Sigmoid colon (tissue), 7 donors: ENCODE results near the gene CABLES1. TPM values are rescaled to one million over a fixed set of nuclear protein-coding genes. Genes with fewer than 3 reads are reported as not detected.
A peak's percentile ranks its signal among the peaks of the same experiment; 100 is the strongest.
"Not testable (repeated sequence)": the region's sequence is repeated elsewhere in the genome, so short reads cannot be mapped to it uniquely, and the experiment has no call there.

Source experiments
- DNase-seq: peaks from one replicate; pipeline ENCODE4 v3.0.0-alpha.2; 2019
- H3K27ac ChIP-seq, 4 donors: fragments of 200-600 bp; sonication (generic); one replicate each; pipeline ENCODE4 v1.5.1; 2016 to 2019; ENCODE audit warnings: mild to moderate bottlenecking in 1 of 4
- H3K27me3 ChIP-seq, 3 donors: fragments of 200-600 bp; sonication (generic); one replicate each; pipeline ENCODE4 v1.5.1; 2019; ENCODE audit warnings: mild to moderate bottlenecking in 1 of 3
- H3K36me3 ChIP-seq, 4 donors: fragments of 200-600 bp; sonication (generic); one replicate each; pipeline ENCODE4 v1.5.1; 2016 to 2019
- H3K4me1 ChIP-seq, 4 donors: fragments of 200-600 bp; sonication (generic); one replicate each; pipeline ENCODE4 v1.5.1; 2017 to 2019
- H3K4me3 ChIP-seq, 4 donors: fragments of 200-600 bp; sonication (generic); one replicate each; pipeline ENCODE4 v1.5.1; 2017 to 2019; ENCODE audit warnings: mild to moderate bottlenecking in 2 of 4, moderate library complexity in 1 of 4
- H3K9me3 ChIP-seq, 4 donors: fragments of 200-600 bp in 3 of 4; sonication (generic) in 3 of 4; one replicate each; pipeline versions ENCODE4 v1.5.1 to v1.6.1; 2013 to 2019
- CTCF ChIP-seq, 4 experiments: fragments of 450-650 bp in 3 of 4; fragments of 200-600 bp in 1 of 4; IDR thresholded peaks; one replicate each; pipeline ENCODE4 v1.5.1; 2016 to 2019; ENCODE audit warnings: antibody characterized with exemption in 4 of 4, mild to moderate bottlenecking in 3 of 4, moderate library complexity in 2 of 4
- EP300 ChIP-seq, 4 donors: sonication (generic); formaldehyde crosslinking; IDR thresholded peaks; one replicate each; pipeline ENCODE4 v1.6.1; 2017; ENCODE audit warnings: antibody characterized with exemption in 4 of 4
- POLR2A ChIP-seq, 2 donors: fragments of 450-650 bp; IDR thresholded peaks; one replicate each; pipeline ENCODE4 v1.6.1; 2016; ENCODE audit warnings: antibody characterized with exemption in 2 of 2, mild to moderate bottlenecking in 2 of 2, moderate library complexity in 2 of 2
- POLR2AphosphoS5 ChIP-seq, 4 donors: sonication (generic); formaldehyde crosslinking; IDR thresholded peaks; one replicate each; pipeline ENCODE4 v1.6.1; 2017; ENCODE audit warnings: antibody characterized with exemption in 4 of 4
- WGBS, 2 donors: extraction: QIAGEN DNeasy Blood & Tissue Kit; methylation state at CpG; one replicate each; pipeline ENCODE4 v1.1.7; 2013; 5-methylcytosine and 5-hydroxymethylcytosine counted together
- intact Hi-C: fragments of 100-400 bp; cut with DNase I; formaldehyde crosslinking; loops from one replicate; pipeline ENCODE4 v1.15.1; 2023
- polyA plus RNA-seq, 3 donors: library from polyadenylated mRNA; stranded (reverse); fragments of 200-250 nt; gene quantifications; one replicate each; pipeline ENCODE4 v1.2.3, GENCODE V29; 2013
- total RNA-seq, 4 donors: library from RNA; depleted of rRNA; stranded (reverse); fragments of >200 nt; gene quantifications; one replicate each; pipeline ENCODE4 v1.1.0, GENCODE V29; 2016
- donor health status: healthy with polysubstance abuse.
- donor health status: Bipolar disorder and iron deficiency.
- donor health status: healthy.

The CABLES1 gene, protein sequence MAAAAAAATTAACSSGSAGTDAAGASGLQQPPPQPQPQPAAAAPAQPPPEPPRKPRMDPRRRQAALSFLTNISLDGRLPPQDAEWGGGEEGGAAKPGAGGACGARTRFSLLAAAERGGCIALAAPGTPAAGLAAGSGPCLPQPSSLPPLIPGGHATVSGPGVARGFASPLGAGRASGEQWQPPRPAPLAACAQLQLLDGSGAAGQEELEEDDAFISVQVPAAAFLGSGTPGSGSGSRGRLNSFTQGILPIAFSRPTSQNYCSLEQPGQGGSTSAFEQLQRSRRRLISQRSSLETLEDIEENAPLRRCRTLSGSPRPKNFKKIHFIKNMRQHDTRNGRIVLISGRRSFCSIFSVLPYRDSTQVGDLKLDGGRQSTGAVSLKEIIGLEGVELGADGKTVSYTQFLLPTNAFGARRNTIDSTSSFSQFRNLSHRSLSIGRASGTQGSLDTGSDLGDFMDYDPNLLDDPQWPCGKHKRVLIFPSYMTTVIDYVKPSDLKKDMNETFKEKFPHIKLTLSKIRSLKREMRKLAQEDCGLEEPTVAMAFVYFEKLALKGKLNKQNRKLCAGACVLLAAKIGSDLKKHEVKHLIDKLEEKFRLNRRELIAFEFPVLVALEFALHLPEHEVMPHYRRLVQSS
- 1 to 10 TPM; 1.9 to 4.3 (median 3.8) TPM for total RNA-seq
- polyA plus RNA-seq, result 1 to 10 TPM; 3.5 to 7.2 (median 5.1) TPM

DNA sequence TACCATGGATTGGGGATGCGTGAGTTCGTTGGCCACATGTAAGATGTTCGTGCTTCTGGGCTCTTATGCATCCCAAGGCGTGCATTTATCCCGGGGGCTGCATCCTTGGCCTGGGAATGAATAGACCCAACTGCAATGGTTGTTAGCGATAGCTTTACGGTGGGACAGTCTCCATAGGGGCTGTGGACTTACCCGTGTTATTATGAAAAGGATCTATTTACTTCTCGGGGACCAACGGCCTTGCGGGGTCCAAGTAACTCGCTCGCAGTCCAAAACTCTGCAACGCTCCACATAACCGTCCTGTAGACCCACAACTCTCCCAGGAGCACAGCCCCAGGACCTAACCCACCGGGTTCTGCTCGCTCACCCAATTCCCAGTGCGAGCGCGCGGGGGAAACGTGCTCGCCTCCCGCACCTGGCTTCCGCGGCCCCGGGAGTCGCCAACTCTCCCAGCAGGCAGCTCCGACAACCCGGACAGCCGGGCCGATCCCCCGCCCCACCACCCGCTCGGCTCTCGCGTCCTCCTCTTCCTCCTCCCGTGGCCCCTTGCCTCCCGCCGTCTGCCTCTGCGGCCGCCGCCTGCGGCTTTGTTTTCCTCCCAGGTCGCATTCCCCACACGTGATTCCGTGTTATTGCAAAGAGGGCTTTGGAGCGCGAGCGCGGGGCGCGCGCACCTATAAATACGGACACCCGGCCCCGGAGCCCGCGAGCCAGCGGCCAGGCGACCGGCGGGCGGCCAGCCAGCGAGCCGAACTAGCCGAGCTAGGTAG lies at the start of gene CABLES1:
CABLES1 (plus strand) TSS at position 706 of the 770 bp plus-strand sequence. CDS start 278 bp downstream, outside the sequence.
- Histone ChIP-seq H3K36me3 (no peaks in the 10 kb centered on the region), H3K27me3 (peaks cover 0 to 12% (median 0%) of the 10 kb centered on the region in 3 donors), H3K27ac (peak within 1 kb of the TSS; percentile 61 to 79 (median 72)), H3K9me3 (no peaks in the 10 kb centered on the region), H3K4me3 (peak within 1 kb of the TSS; percentile 47 to 76 (median 66)), H3K4me1 (peaks cover 0 to 26% (median 21%) of the 10 kb centered on the region in 4 donors)
- intact Hi-C loops, result loop anchor here (5.0 to 10.0 kb wide), 3 partner anchors 92 to 367 kb away; partner anchors contain the start of genes RBBP8 and RMC1
- WGBS, 2 donors, result 5 to 6% methylated on average over 67 of the region's 67 CpGs
- no peak for TF ChIP-seq CTCF (IDR thresholded peaks at IDR 0.05)
- TF ChIP-seq POLR2AphosphoS5 (IDR thresholded peaks at IDR 0.05), result peak in 2 of 4 donors; percentile 13 to 24
- peak; percentile 84 for DNase-seq

- Histone ChIP-seq H3K27ac (no peak overlapping the region), H3K4me1 (no peaks in the 10 kb centered on the region), H3K27me3 (no peaks in the 10 kb centered on the region), H3K4me3 (no peak overlapping the region), H3K9me3 (no peaks in the 10 kb centered on the region), H3K36me3 (no peaks in the 10 kb centered on the region)
- WGBS, 2 donors, result 65 to 90% methylated on average over 3 of the region's 3 CpGs
- TF ChIP-seq POLR2AphosphoS5 (IDR thresholded peaks at IDR 0.05) (no peak), EP300 (IDR thresholded peaks at IDR 0.05) (no peak), CTCF (IDR thresholded peaks at IDR 0.05) (no peak), POLR2A (IDR thresholded peaks at IDR 0.05) (no peak)
- intact Hi-C loops, result no loop called here
- peak; percentile 0 for DNase-seq
Observed at GRCh38 chr18:23087352-23087751, 47.9 kb upstream of the CABLES1 start.

DNA sequence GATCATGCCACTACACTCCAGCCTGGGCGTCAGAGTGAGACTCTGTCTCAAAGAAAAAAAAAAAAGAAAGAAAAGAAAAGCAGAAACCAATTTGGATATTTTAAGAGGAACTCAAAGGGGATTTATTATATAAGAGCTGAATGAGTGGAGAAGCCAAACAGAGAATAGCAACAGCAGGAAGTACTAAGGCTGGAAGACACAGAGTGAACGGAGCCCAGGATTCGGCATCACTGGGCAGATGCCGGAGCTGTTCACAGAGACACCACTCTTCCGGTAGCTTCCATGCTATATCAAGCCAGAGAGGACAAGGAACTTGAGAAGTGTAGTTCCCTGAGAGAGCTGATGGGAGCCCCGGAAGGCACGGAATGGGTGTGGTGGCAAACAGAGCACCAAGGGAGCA lies 47.0 kb upstream of the CABLES1 start:
- intact Hi-C loops, result no loop called here
- no peak for DNase-seq
- Histone ChIP-seq H3K4me3 (no peak overlapping the region), H3K27me3 (no peaks in the 10 kb centered on the region), H3K36me3 (no peaks in the 10 kb centered on the region), H3K4me1 (no peaks in the 10 kb centered on the region), H3K9me3 (no peaks in the 10 kb centered on the region), H3K27ac (no peak overlapping the region)
- TF ChIP-seq CTCF (IDR thresholded peaks at IDR 0.05) (no peak), EP300 (IDR thresholded peaks at IDR 0.05) (no peak), POLR2A (IDR thresholded peaks at IDR 0.05) (no peak), POLR2AphosphoS5 (IDR thresholded peaks at IDR 0.05) (no peak)
- 82 to 91% methylated on average over 7 of the region's 7 CpGs for WGBS, 2 donors

- WGBS, 2 donors, result 63 to 70% methylated on average over 8 of the region's 8 CpGs
- intact Hi-C loops, H3K4me3 ChIP-seq, H3K9me3 ChIP-seq, H3K4me1 ChIP-seq, H3K36me3 ChIP-seq, H3K27me3 ChIP-seq, H3K27ac ChIP-seq, DNase-seq: not testable (repeated sequence)
Observed at GRCh38 chr18:23091017-23091993, 44.0 kb upstream of the CABLES1 start.
